Right atrium auricular region (tissue), 2 donors: ENCODE measurements around the gene GPHN. TPM values are rescaled to one million over a fixed set of nuclear protein-coding genes. Genes with fewer than 3 reads are reported as not detected.

ENCODE experiments used
- DNase-seq: peaks from one replicate; pipeline ENCODE4 v3.0.0-alpha.2; 2019; ENCODE audit warnings: low spot score
- H3K27ac ChIP-seq, 2 donors: fragments of 200-600 bp; sonication (generic); 1 replicate in 1 of 2; 2 replicates in 1 of 2; pipeline ENCODE4 v1.5.1; 2016 to 2019
- H3K27me3 ChIP-seq, 2 donors: fragments of 200-600 bp; sonication (generic); one replicate each; pipeline versions ENCODE4 v1.5.1 to v1.6.0; 2017 to 2019
- H3K36me3 ChIP-seq: fragments of 200-600 bp; sonication (generic); one replicate; pipeline ENCODE4 v1.5.1; 2016
- H3K4me1 ChIP-seq, 2 donors: fragments of 200-600 bp; sonication (generic); one replicate each; pipeline versions ENCODE4 v1.5.1 to v1.6.0; 2017 to 2019
- H3K4me3 ChIP-seq, 2 donors: fragments of 200-600 bp; sonication (generic); 1 replicate in 1 of 2; 2 replicates in 1 of 2; pipeline ENCODE4 v1.5.1; 2017 to 2019; ENCODE audit warnings: mild to moderate bottlenecking in 1 of 2, moderate library complexity in 1 of 2
- H3K9me3 ChIP-seq, 2 donors: fragments of 200-600 bp; sonication (generic); one replicate each; pipeline ENCODE4 v1.5.1; 2019
- total RNA-seq, 2 donors: library from RNA; depleted of rRNA; stranded (reverse); fragments of >200 nt; gene quantifications; one replicate each; pipeline ENCODE4 v1.1.0, GENCODE V29; 2016
- TF ChIP-seq, protein P1 (sequence below), 2 donors: fragments of 200-600 bp; sonication (generic); IDR thresholded peaks; one replicate each; pipeline ENCODE4 v1.5.1; 2019; ENCODE audit warnings: antibody characterized with exemption in 2 of 2

The GPHN gene
- total RNA-seq, 2 donors from 2014 or later = 14.9 TPM

DNA sequence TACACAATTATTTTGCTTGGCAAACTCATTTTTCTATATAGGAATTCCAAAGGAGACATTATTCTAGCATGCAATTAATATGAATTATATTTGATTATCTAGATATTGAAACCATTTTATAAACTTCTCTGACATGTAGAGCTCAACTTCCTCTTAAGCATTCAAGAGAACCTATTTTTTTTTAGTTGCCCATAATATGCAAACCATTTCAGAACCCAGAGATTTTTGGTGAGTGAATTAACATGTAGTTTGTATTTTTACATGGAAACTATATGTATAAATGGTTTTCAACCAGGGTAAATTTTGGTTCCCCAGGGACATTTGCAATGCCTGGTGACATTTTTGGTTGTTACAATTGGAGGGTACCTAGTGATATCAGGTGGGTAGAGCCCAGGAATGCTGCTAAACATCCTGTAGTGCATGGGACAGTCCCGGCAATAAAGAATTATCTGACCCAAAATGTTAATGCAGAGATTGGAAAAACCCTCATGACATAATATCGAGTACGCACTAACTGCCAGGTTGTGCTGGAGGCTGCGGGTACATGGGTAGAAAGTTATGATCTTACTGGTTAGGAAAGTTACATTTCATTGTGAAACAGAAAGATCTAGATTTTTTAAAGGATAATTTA lies 342.4 kb downstream of the GPHN start:
- TF ChIP-seq, protein P1, sequence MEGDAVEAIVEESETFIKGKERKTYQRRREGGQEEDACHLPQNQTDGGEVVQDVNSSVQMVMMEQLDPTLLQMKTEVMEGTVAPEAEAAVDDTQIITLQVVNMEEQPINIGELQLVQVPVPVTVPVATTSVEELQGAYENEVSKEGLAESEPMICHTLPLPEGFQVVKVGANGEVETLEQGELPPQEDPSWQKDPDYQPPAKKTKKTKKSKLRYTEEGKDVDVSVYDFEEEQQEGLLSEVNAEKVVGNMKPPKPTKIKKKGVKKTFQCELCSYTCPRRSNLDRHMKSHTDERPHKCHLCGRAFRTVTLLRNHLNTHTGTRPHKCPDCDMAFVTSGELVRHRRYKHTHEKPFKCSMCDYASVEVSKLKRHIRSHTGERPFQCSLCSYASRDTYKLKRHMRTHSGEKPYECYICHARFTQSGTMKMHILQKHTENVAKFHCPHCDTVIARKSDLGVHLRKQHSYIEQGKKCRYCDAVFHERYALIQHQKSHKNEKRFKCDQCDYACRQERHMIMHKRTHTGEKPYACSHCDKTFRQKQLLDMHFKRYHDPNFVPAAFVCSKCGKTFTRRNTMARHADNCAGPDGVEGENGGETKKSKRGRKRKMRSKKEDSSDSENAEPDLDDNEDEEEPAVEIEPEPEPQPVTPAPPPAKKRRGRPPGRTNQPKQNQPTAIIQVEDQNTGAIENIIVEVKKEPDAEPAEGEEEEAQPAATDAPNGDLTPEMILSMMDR (IDR thresholded peaks at IDR 0.05) = no peak
- no peaks in the 10 kb centered on the region for H3K4me1 ChIP-seq
- no peaks in the 10 kb centered on the region for H3K9me3 ChIP-seq
- no peaks in the 10 kb centered on the region for H3K36me3 ChIP-seq
- no peak overlapping the region for H3K4me3 ChIP-seq
- H3K27me3 ChIP-seq = no peaks in the 10 kb centered on the region
- DNase-seq = no peak
- H3K27ac ChIP-seq = no peak overlapping the region

DNA sequence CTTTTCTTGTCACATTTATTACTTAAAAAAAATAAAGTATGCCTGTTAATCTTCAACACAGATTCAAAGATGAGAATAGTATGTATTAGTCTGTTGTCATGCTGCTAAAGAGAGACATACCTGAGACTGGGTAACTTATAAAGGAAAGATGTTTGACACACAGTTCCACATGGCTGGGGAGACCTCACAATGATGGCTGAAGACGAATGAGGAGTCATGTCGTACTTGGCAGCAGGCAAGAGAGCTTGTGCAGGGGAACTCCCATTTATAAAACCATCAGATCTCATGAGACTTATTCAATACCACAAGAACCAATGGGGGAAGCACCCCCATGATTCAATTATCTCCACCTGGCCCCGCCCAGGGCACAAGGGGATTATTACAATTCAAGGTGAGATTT lies 345.4 kb downstream of the GPHN start:
- Histone ChIP-seq H3K9me3 (no peaks in the 10 kb centered on the region), H3K27ac (no peak overlapping the region), H3K27me3 (no peaks in the 10 kb centered on the region), H3K4me1 (no peaks in the 10 kb centered on the region), H3K4me3 (no peak overlapping the region), H3K36me3 (no peaks in the 10 kb centered on the region)
- DNase-seq = no peak
- TF ChIP-seq, protein P1 (IDR thresholded peaks at IDR 0.05) = no peak

DNA sequence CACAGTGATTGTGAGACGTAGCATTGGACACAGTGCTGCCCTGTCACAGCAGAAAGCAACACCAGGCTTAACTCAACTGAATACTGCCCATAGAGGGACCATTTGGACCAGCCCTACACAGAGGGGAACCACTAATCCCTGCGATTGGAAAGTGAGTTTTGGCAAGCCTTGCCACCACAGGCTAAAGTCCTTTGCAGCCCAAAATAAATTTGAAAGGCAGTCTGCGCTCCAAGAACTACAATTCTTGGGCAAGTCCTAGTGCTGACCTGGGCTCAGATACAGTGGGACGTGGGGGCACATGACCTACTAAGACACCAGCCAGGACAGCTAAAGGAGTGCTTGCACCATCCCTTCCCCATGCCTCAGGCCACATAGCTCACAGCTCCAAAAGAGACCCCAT lies 349.9 kb downstream of the GPHN start:
- TF ChIP-seq, protein P1 (IDR thresholded peaks at IDR 0.05) = no peak
- no peaks in the 10 kb centered on the region for H3K36me3 ChIP-seq
- H3K9me3 ChIP-seq = no peaks in the 10 kb centered on the region

DNA sequence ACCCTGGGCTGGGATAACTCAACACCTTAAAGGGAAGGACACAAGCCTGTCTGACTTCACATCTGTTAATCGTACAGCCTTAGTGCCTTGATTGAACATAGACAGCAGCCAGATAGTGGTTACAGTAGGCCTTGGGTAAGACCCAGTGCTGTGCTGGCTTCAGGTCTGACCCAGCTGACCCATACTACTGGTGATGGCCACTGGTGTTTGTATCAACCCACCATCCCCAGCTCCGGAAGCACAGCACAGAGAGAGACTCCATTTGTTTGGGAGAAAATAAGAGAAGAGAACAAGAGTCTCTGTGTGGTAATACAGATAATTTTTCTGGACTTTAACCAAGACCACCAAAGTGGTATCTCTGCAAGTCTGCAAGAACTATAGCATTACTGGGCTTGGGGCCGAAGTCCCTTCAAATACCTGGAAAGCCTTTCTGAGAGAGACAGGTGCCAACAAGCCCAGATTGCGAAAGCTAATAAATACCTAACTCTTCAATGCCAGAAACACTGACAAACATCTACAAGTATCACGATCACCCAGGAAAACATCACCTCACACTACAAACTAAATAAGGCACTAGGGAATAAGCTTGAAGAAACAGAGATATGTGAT lies 351.2 kb downstream of the GPHN start:
- DNase-seq = no peak

More for the DNA sequence above, 349.9 kb downstream of the GPHN start:
- DNase-seq = no peak
- Histone ChIP-seq H3K4me3 (no peak overlapping the region), H3K27me3 (no peaks in the 10 kb centered on the region), H3K4me1 (no peaks in the 10 kb centered on the region), H3K27ac (no peak overlapping the region)

DNA sequence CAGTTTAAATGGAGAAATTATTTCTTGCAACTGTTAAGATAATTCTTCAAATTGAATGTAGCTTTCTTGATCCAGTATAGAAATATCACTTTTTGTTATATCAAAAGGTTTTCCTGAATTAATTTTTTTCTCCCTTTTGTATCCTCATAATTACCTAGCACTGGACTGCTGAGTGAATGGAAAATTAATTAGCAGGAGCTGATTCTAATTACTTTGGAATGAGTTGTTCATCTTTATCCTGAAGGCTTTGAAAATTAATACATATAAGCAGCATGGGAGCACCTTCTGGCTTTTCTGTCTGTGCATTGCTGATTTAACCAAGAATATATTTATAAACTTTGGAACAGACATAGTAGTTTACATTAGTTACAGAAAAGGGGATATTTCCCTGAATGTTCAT lies 373.6 kb downstream of the GPHN start:
- Histone ChIP-seq H3K27me3 (no peaks in the 10 kb centered on the region), H3K4me1 (no peaks in the 10 kb centered on the region), H3K36me3 (no peaks in the 10 kb centered on the region), H3K9me3 (no peaks in the 10 kb centered on the region), H3K4me3 (no peak overlapping the region), H3K27ac (no peak overlapping the region)
- DNase-seq = no peak
- TF ChIP-seq, protein P1 (IDR thresholded peaks at IDR 0.05) = no peak

More for the DNA sequence above, 351.2 kb downstream of the GPHN start:
- H3K36me3 ChIP-seq = no peaks in the 10 kb centered on the region
- no peaks in the 10 kb centered on the region for H3K27me3 ChIP-seq
- H3K27ac ChIP-seq = no peak overlapping the region
- H3K4me1 ChIP-seq = no peaks in the 10 kb centered on the region
- no peak overlapping the region for H3K4me3 ChIP-seq
- TF ChIP-seq, protein P1 (IDR thresholded peaks at IDR 0.05) = no peak
- no peaks in the 10 kb centered on the region for H3K9me3 ChIP-seq
